Osteocyte (in vitro differentiated cells): ENCODE data around the gene LRRC71. TPM values are rescaled to one million over a fixed set of nuclear protein-coding genes. Genes with fewer than 3 reads are reported as not detected.
A peak's percentile ranks its signal among the peaks of the same experiment; 100 is the strongest.

Experiments
- DNase-seq: peaks from one replicate; pipeline ENCODE4 v3.0.0; 2021; ENCODE audit warnings: mixed read lengths; ENCODE audit not compliant: unreplicated experiment; ENCODE audit errors: extremely low spot score
- H3K27ac Mint-ChIP-seq: one replicate; pipeline ENCODE4 v1.8.0; 2021; ENCODE audit warnings: mild to moderate bottlenecking, mixed read lengths; ENCODE audit not compliant: unreplicated experiment
- H3K27me3 Mint-ChIP-seq: one replicate; pipeline ENCODE4 v1.8.0; 2021; ENCODE audit warnings: mixed read lengths; ENCODE audit not compliant: unreplicated experiment
- H3K36me3 Mint-ChIP-seq: one replicate; pipeline ENCODE4 v1.8.0; 2021; ENCODE audit warnings: mixed read lengths; ENCODE audit not compliant: unreplicated experiment
- H3K4me1 Mint-ChIP-seq: one replicate; pipeline ENCODE4 v1.8.0; 2021; ENCODE audit warnings: mixed read lengths; ENCODE audit not compliant: unreplicated experiment
- H3K4me3 Mint-ChIP-seq: one replicate; pipeline ENCODE4 v1.8.0; 2021; ENCODE audit warnings: mild to moderate bottlenecking, moderate library complexity, mixed read lengths; ENCODE audit not compliant: unreplicated experiment
- H3K9me3 Mint-ChIP-seq: one replicate; pipeline ENCODE4 v1.8.0; 2021; ENCODE audit warnings: mixed read lengths; ENCODE audit not compliant: unreplicated experiment
- CTCF ChIP-seq: fragments of 200-600 bp; sonication (generic); IDR thresholded peaks from 2 replicates; pipeline ENCODE4 v1.5.0; 2021; ENCODE audit warnings: antibody characterized with exemption, mild to moderate bottlenecking, moderate library complexity
- total RNA-seq: library from RNA; stranded (reverse); gene quantifications from 2 replicates; pipeline ENCODE4 v1.2.1, GENCODE V29; 2021

LRRC71 gene
- total RNA-seq, 1 donor from 2014 or later: 0.35 TPM

- Mint-ChIP-seq H3K36me3 (no peaks in the 10 kb centered on the region), H3K4me1 (no peaks in the 10 kb centered on the region), H3K27me3 (peaks cover 53% of the 10 kb centered on the region), H3K4me3 (no peak overlapping the region), H3K27ac (no peak overlapping the region), H3K9me3 (no peaks in the 10 kb centered on the region)
- TF ChIP-seq CTCF: no peak
- no peak for DNase-seq
These were observed 34.5 kb upstream of the LRRC71 start for GRCh38 chr1:156885880-156886355.

- H3K36me3 Mint-ChIP-seq: no peaks in the 10 kb centered on the region
- DNase-seq: no peak
- TF ChIP-seq CTCF: no peak
- H3K27me3 Mint-ChIP-seq: peaks cover 48% of the 10 kb centered on the region
- H3K27ac Mint-ChIP-seq: no peak overlapping the region
- H3K4me3 Mint-ChIP-seq: no peak overlapping the region
- H3K4me1 Mint-ChIP-seq: no peaks in the 10 kb centered on the region
- no peaks in the 10 kb centered on the region for H3K9me3 Mint-ChIP-seq
These were observed 33.7 kb upstream of the LRRC71 start for GRCh38 chr1:156886583-156887281.

- Mint-ChIP-seq H3K4me3 (no peak overlapping the region), H3K36me3 (no peaks in the 10 kb centered on the region), H3K4me1 (no peaks in the 10 kb centered on the region), H3K9me3 (no peaks in the 10 kb centered on the region), H3K27me3 (peaks cover 43% of the 10 kb centered on the region), H3K27ac (no peak overlapping the region)
- no peak for DNase-seq
- no peak for TF ChIP-seq CTCF
These were observed 33.1 kb upstream of the LRRC71 start for GRCh38 chr1:156887317-156887716.

GRCh38 chr1:156887734-156888133 is 32.7 kb upstream of the LRRC71 start:
- no peak overlapping the region for H3K27ac Mint-ChIP-seq
- no peaks in the 10 kb centered on the region for H3K4me1 Mint-ChIP-seq
- no peak for TF ChIP-seq CTCF
- peaks cover 43% of the 10 kb centered on the region for H3K27me3 Mint-ChIP-seq
- H3K36me3 Mint-ChIP-seq: no peaks in the 10 kb centered on the region
- H3K9me3 Mint-ChIP-seq: no peaks in the 10 kb centered on the region
- H3K4me3 Mint-ChIP-seq: no peak overlapping the region
- no peak for DNase-seq

GRCh38 chr1:156889802-156890580 is 30.4 kb upstream of the LRRC71 start:
- DNase-seq: no peak
- Mint-ChIP-seq H3K36me3 (no peaks in the 10 kb centered on the region), H3K4me3 (no peak overlapping the region), H3K27ac (no peak overlapping the region), H3K9me3 (no peaks in the 10 kb centered on the region), H3K4me1 (peaks cover 18% of the 10 kb centered on the region), H3K27me3 (peaks cover 26% of the 10 kb centered on the region)
- peak; percentile 91 for TF ChIP-seq CTCF
